Prostate gland (tissue), 2 donors: ENCODE measurements around the gene TAF5L.

Experiments used
- POLR2AphosphoS5 ChIP-seq: sonication (generic); formaldehyde crosslinking; IDR thresholded peaks from one replicate; pipeline ENCODE4 v1.6.1; 2017; ENCODE audit warnings: antibody characterized with exemption
- TF ChIP-seq, protein P1 (sequence below), 4 experiments: fragments of 200-600 bp in 2 of 4; fragments of 450-650 bp in 2 of 4; sonication (generic) in 2 of 4; IDR thresholded peaks; 1 replicate in 3 of 4; 2 replicates in 1 of 4; pipeline ENCODE4 v1.5.1; 2016 to 2019; ENCODE audit warnings: antibody characterized with exemption in 4 of 4, mild to moderate bottlenecking in 2 of 4, moderate library complexity in 2 of 4

DNA sequence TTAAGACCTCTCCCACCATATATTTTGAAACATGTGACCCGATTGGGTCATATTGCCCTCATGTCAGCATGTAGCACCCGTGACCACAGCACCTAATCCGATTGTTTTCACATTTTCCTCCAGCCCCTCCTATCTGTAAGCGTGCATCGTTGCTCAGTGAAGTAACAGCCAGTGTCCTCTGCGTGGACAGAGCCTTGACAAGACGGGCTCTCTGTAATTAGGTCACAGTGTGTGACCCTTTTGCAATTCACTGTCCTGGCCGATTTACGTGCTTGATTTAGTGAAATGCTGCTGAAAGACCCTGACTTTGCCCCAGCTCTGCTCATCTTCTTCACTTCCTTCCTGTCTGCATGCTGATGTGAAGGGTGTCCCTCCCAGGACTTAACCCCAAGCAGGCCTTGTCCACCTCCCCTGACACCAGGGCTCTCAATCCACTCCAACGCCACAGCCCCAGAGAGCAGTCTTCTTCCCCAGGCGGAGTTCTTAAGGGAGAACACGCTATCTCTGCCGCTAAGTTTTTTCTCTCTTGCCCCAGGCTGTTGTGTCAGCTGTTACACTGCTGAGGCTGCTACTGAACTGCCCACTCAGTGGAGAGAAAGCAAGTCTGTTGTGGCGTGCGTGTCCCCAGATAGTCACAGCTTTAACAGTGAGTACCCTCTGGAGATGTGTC is 19.5 kb upstream of the TAF5L start:
- TF ChIP-seq, protein P1, sequence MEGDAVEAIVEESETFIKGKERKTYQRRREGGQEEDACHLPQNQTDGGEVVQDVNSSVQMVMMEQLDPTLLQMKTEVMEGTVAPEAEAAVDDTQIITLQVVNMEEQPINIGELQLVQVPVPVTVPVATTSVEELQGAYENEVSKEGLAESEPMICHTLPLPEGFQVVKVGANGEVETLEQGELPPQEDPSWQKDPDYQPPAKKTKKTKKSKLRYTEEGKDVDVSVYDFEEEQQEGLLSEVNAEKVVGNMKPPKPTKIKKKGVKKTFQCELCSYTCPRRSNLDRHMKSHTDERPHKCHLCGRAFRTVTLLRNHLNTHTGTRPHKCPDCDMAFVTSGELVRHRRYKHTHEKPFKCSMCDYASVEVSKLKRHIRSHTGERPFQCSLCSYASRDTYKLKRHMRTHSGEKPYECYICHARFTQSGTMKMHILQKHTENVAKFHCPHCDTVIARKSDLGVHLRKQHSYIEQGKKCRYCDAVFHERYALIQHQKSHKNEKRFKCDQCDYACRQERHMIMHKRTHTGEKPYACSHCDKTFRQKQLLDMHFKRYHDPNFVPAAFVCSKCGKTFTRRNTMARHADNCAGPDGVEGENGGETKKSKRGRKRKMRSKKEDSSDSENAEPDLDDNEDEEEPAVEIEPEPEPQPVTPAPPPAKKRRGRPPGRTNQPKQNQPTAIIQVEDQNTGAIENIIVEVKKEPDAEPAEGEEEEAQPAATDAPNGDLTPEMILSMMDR (IDR thresholded peaks at IDR 0.05): no peak
- no peak for TF ChIP-seq POLR2AphosphoS5
